ENCODE results near the gene MAGEH1.

DNA sequence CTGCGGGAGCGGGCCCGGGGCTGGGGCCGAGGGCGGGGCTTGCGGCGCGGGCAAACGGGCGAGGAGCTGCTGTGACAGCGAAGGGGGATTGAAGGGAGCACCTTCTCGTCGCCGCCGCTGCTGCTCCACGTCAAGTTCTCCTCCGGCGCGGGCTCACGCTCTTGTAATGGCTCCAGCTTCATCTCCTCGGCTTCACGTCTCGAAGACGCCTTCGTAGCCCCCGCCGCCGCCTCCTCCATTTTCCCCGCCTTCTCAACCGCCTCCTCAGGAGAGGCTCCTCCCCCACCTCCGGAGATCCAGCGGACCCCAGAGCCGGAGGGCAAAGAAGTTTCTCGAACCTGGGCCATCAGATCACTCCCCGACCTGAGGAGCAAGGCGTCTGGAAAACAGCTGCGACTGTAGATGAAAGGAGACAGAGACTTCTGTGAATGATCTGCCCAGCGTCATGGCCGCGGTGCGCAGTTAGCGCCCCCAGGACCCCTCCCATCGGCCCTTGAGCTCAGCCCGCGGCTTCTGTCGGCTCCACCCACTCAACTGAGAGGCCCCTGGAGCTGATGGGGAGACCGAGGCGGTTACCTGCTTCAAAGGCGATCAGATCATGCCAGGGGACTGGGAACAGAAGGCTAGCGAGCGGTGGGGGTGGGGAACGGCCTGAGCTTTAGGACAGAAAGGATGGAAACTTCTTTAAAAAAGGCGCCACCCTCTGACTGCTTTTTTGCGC, 36.8 kb downstream of the MAGEH1 start:
- TF ChIP-seq POLR2A (IDR thresholded peaks at IDR 0.05) (peak; percentile 16 to 41), CTCF (IDR thresholded peaks at IDR 0.05 in 4 of 5, conservative IDR thresholded peaks at IDR 0.05 in 1 of 5) (no peak)

All from gastrocnemius medialis (tissue), 4 donors.